Gastroesophageal sphincter (tissue), 3 donors: ENCODE data around the gene GATA5.

Experiments
- CTCF ChIP-seq, 4 experiments: fragments of 200-600 bp in 2 of 4; fragments of 450-650 bp in 2 of 4; sonication (generic) in 1 of 4; IDR thresholded peaks; one replicate each; pipeline ENCODE4 v1.5.1; 2017 to 2019; ENCODE audit warnings: antibody characterized with exemption in 4 of 4, mild to moderate bottlenecking in 2 of 4, moderate library complexity in 2 of 4
- EP300 ChIP-seq: sonication (generic); formaldehyde crosslinking; IDR thresholded peaks from one replicate; pipeline ENCODE4 v1.6.1; 2017; ENCODE audit warnings: antibody characterized with exemption, mild to moderate bottlenecking
- POLR2A ChIP-seq, 2 donors: fragments of 450-650 bp; IDR thresholded peaks; one replicate each; pipeline ENCODE4 v1.6.1; 2017; ENCODE audit warnings: antibody characterized with exemption in 2 of 2, mild to moderate bottlenecking in 2 of 2, moderate library complexity in 1 of 2
- POLR2AphosphoS5 ChIP-seq: sonication (generic); formaldehyde crosslinking; IDR thresholded peaks from one replicate; pipeline ENCODE4 v1.6.1; 2017; ENCODE audit warnings: antibody characterized with exemption

GRCh38 chr20:62424249-62425107, 51.3 kb downstream of the GATA5 start:
- TF ChIP-seq CTCF (IDR thresholded peaks at IDR 0.05) (no peak), POLR2A (IDR thresholded peaks at IDR 0.05) (no peak), POLR2AphosphoS5 (no peak), EP300 (no peak)
